Adrenal gland (tissue), 12 donors: Measurements from ENCODE around the gene DCX. TPM values are rescaled to one million over a fixed set of nuclear protein-coding genes. Genes with fewer than 3 reads are reported as not detected.

Experiments used
- DNase-seq, 7 donors: peaks; one replicate each; pipeline ENCODE4 v3.0.0-alpha.2; 2019 to 2020
- H3K27ac ChIP-seq, 5 donors: fragments of 200-600 bp; sonication (generic) in 4 of 5; 1 replicate in 3 of 5; 2 replicates in 2 of 5; pipeline versions ENCODE4 v1.5.1 to v1.8.0; 2016 to 2020; ENCODE audit warnings: mild to moderate bottlenecking in 1 of 5
- H3K27me3 ChIP-seq: fragments of 200-600 bp; 2 replicates; pipeline ENCODE4 v1.8.0; 2021
- H3K36me3 ChIP-seq, 2 donors: fragments of 200-600 bp; replicated peaks in 1 of 2; 1 replicate in 1 of 2; 2 replicates in 1 of 2; pipeline versions ENCODE4 v1.5.1 to v1.8.0; 2018 to 2022
- H3K4me1 ChIP-seq, 2 donors: fragments of 200-600 bp; replicated peaks in 1 of 2; 1 replicate in 1 of 2; 2 replicates in 1 of 2; pipeline versions ENCODE4 v1.5.1 to v1.8.0; 2018 to 2021
- H3K4me3 ChIP-seq, 4 donors: fragments of 200-600 bp; sonication (generic) in 3 of 4; one replicate each; pipeline ENCODE4 v1.5.1; 2016 to 2018
- H3K9me3 ChIP-seq, 3 donors: fragments of 200-600 bp; sonication (generic) in 1 of 3; replicated peaks in 1 of 3; 1 replicate in 2 of 3; 2 replicates in 1 of 3; pipeline versions ENCODE4 v1.5.1 to v1.8.0; 2016 to 2021
- POLR2A ChIP-seq, 2 donors: fragments of 450-650 bp; IDR thresholded peaks; one replicate each; pipeline ENCODE4 v1.6.1; 2017; ENCODE audit warnings: antibody characterized with exemption in 2 of 2, mild to moderate bottlenecking in 2 of 2, moderate library complexity in 1 of 2
- WGBS, 4 donors: extraction: QIAGEN DNeasy Blood & Tissue Kit in 2 of 4; methylation state at CpG; one replicate each; pipeline versions ENCODE4 v1.1.5 to v1.1.7; 2013 to 2017; 5-methylcytosine and 5-hydroxymethylcytosine counted together
- intact Hi-C, 2 donors: fragments of 100-400 bp; cut with DNase I; formaldehyde crosslinking; loops; one replicate each; pipeline versions ENCODE4 v1.14.1 to v1.15.0; 2022 to 2023
- polyA plus RNA-seq, 3 donors: library from polyadenylated mRNA; stranded (reverse); fragments of 200-250 nt in 2 of 3; fragments of 350-450 nt in 1 of 3; fragmentation: Illumina TruSeq in 1 of 3; extraction: RNeasy Lipid Tissue Mini Kit (QIAGEN cat#74804) in 1 of 3; gene quantifications; one replicate each; pipeline ENCODE4 v1.2.3, GENCODE V29; 2013 to 2014
- total RNA-seq, 9 donors: library from RNA; depleted of rRNA in 4 of 9; stranded (reverse); fragments of >200 nt in 4 of 9; fragments of 120-200 nt in 1 of 9; fragmentation: NEBNext Ultra II Directional in 1 of 9; extraction: Animal tissue kit (Norgen Biotek cat#: 25700) in 1 of 9; gene quantifications; one replicate each; pipeline versions ENCODE4 v1.1.0 to v1.2.4, GENCODE V29; 2013 to 2023
- TF ChIP-seq, protein P1 (sequence below), 6 experiments: fragments of 450-650 bp in 4 of 6; fragments of 200-600 bp in 2 of 6; sonication (generic) in 1 of 6; IDR thresholded peaks; 1 replicate in 5 of 6; 2 replicates in 1 of 6; pipeline versions ENCODE4 v1.5.1 to v1.8.0; 2016 to 2021; ENCODE audit warnings: antibody characterized with exemption in 6 of 6, mild to moderate bottlenecking in 2 of 6, moderate library complexity in 1 of 6
- donor health status: healthy with polysubstance abuse.
- donor health status: Bipolar disorder and iron deficiency.
- donor health status: DM: yes; HTN: yes; CAD: no.
- donor health status: DM: no; HTN: no; CAD: no.
- donor health status: DM: no; HTN: no; CAD: no.
- donor health status: DM: yes; HTN: yes; CAD: no.

Gene DCX
- total and polyA plus RNA-seq, 12 donors, result 0.04 to 2.9 (median 0.24) TPM; not detected in 5

DNA sequence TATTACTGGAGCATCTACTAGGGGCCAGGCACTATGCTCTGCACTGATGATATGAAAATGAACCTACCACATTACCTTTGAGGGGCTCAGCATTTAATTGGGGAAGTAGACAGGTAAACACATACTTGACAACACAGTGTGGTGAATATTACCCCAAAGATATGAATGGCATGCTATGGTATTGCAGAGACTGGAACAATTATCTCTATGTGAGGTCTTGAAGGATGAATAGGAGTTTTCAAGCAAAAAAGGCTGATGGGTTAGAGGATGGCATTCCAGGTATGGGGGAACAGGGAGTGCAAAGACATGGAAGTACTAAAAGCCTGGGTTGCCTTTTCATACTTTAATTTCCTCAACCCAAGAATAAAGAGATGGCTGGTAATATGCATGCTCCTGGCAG, 82.6 kb downstream of the DCX start:
- no peak overlapping the region for H3K27ac ChIP-seq
- H3K27me3 ChIP-seq, result peaks cover 22% of the 10 kb centered on the region
- no peaks in the 10 kb centered on the region for H3K4me1 ChIP-seq
- intact Hi-C loops, result no loop called here
- TF ChIP-seq, protein P1, sequence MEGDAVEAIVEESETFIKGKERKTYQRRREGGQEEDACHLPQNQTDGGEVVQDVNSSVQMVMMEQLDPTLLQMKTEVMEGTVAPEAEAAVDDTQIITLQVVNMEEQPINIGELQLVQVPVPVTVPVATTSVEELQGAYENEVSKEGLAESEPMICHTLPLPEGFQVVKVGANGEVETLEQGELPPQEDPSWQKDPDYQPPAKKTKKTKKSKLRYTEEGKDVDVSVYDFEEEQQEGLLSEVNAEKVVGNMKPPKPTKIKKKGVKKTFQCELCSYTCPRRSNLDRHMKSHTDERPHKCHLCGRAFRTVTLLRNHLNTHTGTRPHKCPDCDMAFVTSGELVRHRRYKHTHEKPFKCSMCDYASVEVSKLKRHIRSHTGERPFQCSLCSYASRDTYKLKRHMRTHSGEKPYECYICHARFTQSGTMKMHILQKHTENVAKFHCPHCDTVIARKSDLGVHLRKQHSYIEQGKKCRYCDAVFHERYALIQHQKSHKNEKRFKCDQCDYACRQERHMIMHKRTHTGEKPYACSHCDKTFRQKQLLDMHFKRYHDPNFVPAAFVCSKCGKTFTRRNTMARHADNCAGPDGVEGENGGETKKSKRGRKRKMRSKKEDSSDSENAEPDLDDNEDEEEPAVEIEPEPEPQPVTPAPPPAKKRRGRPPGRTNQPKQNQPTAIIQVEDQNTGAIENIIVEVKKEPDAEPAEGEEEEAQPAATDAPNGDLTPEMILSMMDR (IDR thresholded peaks at IDR 0.05), result no peak
- TF ChIP-seq POLR2A (IDR thresholded peaks at IDR 0.05), result no peak
- no peaks in the 10 kb centered on the region for H3K9me3 ChIP-seq
- DNase-seq, result no peak
- H3K4me3 ChIP-seq, result no peak overlapping the region
- no peaks in the 10 kb centered on the region for H3K36me3 ChIP-seq

DNA sequence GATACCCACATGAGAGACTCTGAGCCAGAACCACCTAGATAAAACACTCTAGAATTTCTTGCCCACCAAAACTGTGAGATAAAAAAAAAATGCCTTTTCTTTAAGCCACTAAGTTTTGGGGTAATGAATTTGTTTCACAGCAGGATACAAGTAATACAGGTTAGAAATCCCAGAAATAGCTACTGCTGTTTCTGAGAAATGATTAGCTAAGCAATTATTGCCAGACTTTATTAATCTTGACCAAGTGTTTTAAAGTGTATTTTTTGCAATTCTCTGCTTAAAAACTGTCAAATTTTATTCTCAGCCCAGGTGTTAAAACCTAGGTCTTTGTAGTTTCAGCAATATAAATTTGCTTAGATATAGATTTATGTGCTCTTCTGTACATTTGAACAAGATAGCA, 83.1 kb downstream of the DCX start:
- TF ChIP-seq, protein P1 (IDR thresholded peaks at IDR 0.05), result no peak
- Histone ChIP-seq H3K36me3 (no peaks in the 10 kb centered on the region), H3K4me3 (no peak overlapping the region), H3K4me1 (no peaks in the 10 kb centered on the region), H3K27me3 (peaks cover 25% of the 10 kb centered on the region), H3K27ac (no peak overlapping the region), H3K9me3 (no peaks in the 10 kb centered on the region)
- intact Hi-C loops, result no loop called here
- no peak for DNase-seq

DNA sequence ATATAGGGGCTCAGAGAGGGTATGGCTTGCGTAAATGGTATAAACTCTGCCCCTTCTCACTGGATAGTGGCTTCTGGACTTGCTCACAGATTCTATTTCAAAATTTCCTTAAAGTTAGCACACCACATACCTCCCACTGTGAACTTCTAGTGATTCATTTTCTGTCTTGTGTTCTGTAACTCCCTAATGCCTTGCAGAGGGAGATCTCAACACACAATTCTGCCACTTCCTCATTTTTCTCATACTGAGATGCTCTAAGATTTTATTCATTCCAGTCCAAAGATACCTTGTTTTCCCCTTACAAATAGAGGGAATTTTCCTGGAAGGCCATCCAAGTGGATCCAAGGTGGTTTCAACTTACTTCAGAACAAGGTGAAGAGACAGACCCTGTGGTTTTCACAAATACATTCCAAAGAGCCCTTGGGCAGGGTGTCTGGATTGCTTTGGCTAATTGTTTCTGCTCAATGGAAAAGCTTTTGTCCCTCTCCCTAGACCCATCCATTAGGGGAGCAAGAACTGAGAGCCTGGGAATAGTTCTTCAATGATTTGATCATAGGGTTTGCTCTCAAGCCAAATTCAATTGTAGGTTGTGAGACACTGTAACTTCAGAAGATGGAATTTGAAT, 89.6 kb downstream of the DCX start:
- intact Hi-C loops, result no loop called here
- TF ChIP-seq, protein P1 (IDR thresholded peaks at IDR 0.05), result no peak
- no peak for TF ChIP-seq POLR2A (IDR thresholded peaks at IDR 0.05)
- WGBS, 4 donors, result 58 to 77% (median 75%) methylated on average over 1 of the region's 1 CpG
- H3K4me3 ChIP-seq, result no peak overlapping the region
- no peak overlapping the region for H3K27ac ChIP-seq
- no peak for DNase-seq
- H3K36me3 ChIP-seq, result no peaks in the 10 kb centered on the region
- peaks cover 17% of the 10 kb centered on the region for H3K27me3 ChIP-seq
- H3K9me3 ChIP-seq, result no peaks in the 10 kb centered on the region
- H3K4me1 ChIP-seq, result no peaks in the 10 kb centered on the region

DNA sequence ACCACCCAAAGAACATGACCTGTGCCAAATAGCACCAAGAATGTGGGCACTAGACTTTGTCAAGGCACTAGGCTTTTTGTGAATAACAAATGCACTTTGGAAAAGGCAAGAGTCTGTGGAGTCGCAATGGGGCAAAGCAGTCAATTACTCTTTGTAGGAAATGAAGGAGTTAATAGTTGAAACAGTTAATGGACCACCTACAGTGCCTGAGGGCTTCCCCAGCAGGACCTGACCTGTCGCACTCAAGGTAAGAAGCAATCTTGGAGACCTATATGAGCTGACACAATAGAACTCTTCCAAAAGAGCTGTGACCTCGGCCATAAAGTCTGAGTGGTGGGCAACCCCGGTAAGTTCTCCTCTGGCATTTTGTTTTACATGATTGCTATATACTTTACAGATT, 92.5 kb downstream of the DCX start:
- no peak for TF ChIP-seq POLR2A (IDR thresholded peaks at IDR 0.05)
- TF ChIP-seq, protein P1 (IDR thresholded peaks at IDR 0.05), result no peak
- 53 to 73% (median 57%) methylated on average over 2 to 4 of the region's 4 CpGs for WGBS, 4 donors
- Histone ChIP-seq H3K36me3 (no peaks in the 10 kb centered on the region), H3K4me3 (no peak overlapping the region), H3K27ac (no peak overlapping the region), H3K27me3 (peaks cover 13% of the 10 kb centered on the region), H3K9me3 (no peaks in the 10 kb centered on the region), H3K4me1 (no peaks in the 10 kb centered on the region)
- intact Hi-C loops, result no loop called here
- no peak for DNase-seq
